NOMO-1 treated with DMSO at 0.1 percent for 48 hours (cell line): Measurements from ENCODE around the gene SEPTIN3.

Experiments
- DNase-seq: peaks from one replicate; lab custom pipeline; 2025; ENCODE audit not compliant: unreplicated experiment; lab: John Stamatoyannopoulos, UW

The SEPTIN3 gene

DNA sequence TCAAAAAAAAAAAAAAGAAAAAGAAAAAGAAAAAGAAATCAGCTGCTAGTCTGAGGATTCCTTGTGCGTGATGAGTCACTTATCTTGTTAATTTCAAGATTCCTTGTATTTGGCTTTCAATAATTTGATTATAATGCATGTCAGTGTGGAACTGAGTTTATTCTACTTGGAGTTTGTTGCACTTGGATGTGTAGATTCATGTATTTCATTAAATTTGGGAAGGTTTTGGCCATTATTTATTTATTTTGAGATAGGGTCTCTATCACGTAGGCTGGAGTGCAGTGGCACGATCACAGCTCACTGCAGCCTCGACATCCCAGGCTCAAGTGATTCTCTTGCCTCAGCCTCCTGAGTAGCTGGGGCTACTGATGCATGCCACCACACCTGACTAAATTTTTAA lies 44.1 kb downstream of the SEPTIN3 start:
- DNase-seq: no peak

DNA sequence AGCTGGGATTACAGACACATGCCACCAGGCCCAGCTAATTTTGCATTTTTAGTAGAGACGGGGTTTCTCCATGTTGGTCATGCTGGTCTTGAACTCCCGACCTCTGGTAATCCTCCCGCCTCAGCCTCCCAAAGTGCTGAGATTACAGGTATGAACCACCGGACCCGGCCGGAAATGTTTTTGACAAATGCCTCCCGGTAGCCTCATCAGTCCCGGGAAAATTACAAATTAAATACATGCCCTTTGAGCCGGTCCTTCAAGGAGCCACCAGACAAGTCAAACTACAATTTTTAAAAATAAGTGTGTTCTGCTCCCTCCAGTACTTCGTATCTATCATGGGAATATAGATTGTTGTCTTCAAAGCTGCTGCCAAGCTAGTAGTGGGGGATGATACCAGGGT lies 46.9 kb downstream of the SEPTIN3 start:
- DNase-seq: no peak

- DNase-seq: no peak
Measured at GRCh38 chr22:42018224-42018623, 49.0 kb downstream of the SEPTIN3 start.
